GM23338 (cell line): ENCODE results near the gene LBX1. TPM values are rescaled to one million over a fixed set of nuclear protein-coding genes. Genes with fewer than 3 reads are reported as not detected.
A peak's percentile ranks its signal among the peaks of the same experiment; 100 is the strongest.

Experiments
- ATAC-seq: fragments of 200-7000 bp; cut with Tn5 transposase; 3 replicates; pipeline ENCODE4 v1.9.1; 2020
- DNase-seq: peaks from one replicate; pipeline ENCODE4 v3.0.0-alpha.2; 2015; ENCODE audit warnings: low spot score
- H2AFZ ChIP-seq: fragments of 200-600 bp; sonication (generic); 2 replicates; pipeline ENCODE4 v1.8.0; 2016; ENCODE audit warnings: antibody characterized with exemption, mild to moderate bottlenecking, moderate library complexity
- H3F3A ChIP-seq: fragments of 200-600 bp; sonication (generic); replicated peaks from 2 replicates; pipeline ENCODE4 v1.8.0; 2017; ENCODE audit warnings: antibody characterized with exemption, mixed run types, low read depth
- H3K27ac ChIP-seq: fragments of 200-600 bp; sonication (generic); 2 replicates; pipeline ENCODE4 v1.6.1; 2016; ENCODE audit warnings: low read depth
- H3K27me3 ChIP-seq: fragments of 200-600 bp; sonication (generic); 2 replicates; pipeline ENCODE4 v1.8.0; 2016; ENCODE audit warnings: mild to moderate bottlenecking, mixed run types, moderate library complexity; ENCODE audit not compliant: insufficient read depth
- H3K36me3 ChIP-seq: fragments of 200-600 bp; sonication (generic); 2 replicates; pipeline ENCODE4 v1.8.0; 2016; ENCODE audit warnings: mild to moderate bottlenecking; ENCODE audit not compliant: insufficient read depth
- H3K4me1 ChIP-seq: fragments of 200-600 bp; sonication (generic); 2 replicates; pipeline ENCODE4 v1.8.0; 2016; ENCODE audit warnings: mild to moderate bottlenecking, moderate library complexity; ENCODE audit not compliant: insufficient read depth
- H3K4me2 ChIP-seq: fragments of 200-600 bp; sonication (generic); 2 replicates; pipeline ENCODE4 v1.7.1; 2017; ENCODE audit warnings: mixed run types
- H3K4me3 ChIP-seq: fragments of 200-600 bp; sonication (generic); 2 replicates; pipeline ENCODE4 v1.6.1; 2016; ENCODE audit warnings: mixed run types
- H3K79me2 ChIP-seq: fragments of 200-600 bp; sonication (generic); replicated peaks from 2 replicates; pipeline ENCODE4 v1.8.0; 2017; ENCODE audit warnings: mild to moderate bottlenecking; ENCODE audit not compliant: insufficient read depth
- H3K9me2 ChIP-seq: fragments of 200-600 bp; sonication (generic); 2 replicates; pipeline ENCODE4 v1.8.0; 2017; ENCODE audit not compliant: insufficient read depth
- H4K20me1 ChIP-seq: fragments of 200-600 bp; sonication (generic); replicated peaks from 2 replicates; pipeline ENCODE4 v1.8.0; 2017; ENCODE audit warnings: mild to moderate bottlenecking; ENCODE audit not compliant: insufficient read depth
- H3K27ac Mint-ChIP-seq: 2 replicates; pipeline ENCODE4 v1.8.0; 2020; ENCODE audit warnings: inconsistent platforms, mild to moderate bottlenecking, moderate library complexity, mixed read lengths
- H3K27me3 Mint-ChIP-seq: 3 replicates; pipeline ENCODE4 v1.8.0; 2022; ENCODE audit warnings: low read depth, mild to moderate bottlenecking, moderate library complexity, mixed read lengths, inconsistent platforms; ENCODE audit not compliant: insufficient read depth, poor library complexity
- H3K36me3 Mint-ChIP-seq: 3 replicates; pipeline ENCODE4 v1.8.0; 2021; ENCODE audit warnings: low read depth, mild to moderate bottlenecking, inconsistent platforms, moderate library complexity, mixed read lengths
- H3K4me1 Mint-ChIP-seq: 3 replicates; pipeline ENCODE4 v1.8.0; 2020; ENCODE audit warnings: mild to moderate bottlenecking, inconsistent platforms, mixed read lengths
- H3K4me3 Mint-ChIP-seq: 3 replicates; pipeline ENCODE4 v1.8.0; 2021; ENCODE audit warnings: moderate library complexity, mild to moderate bottlenecking, inconsistent platforms, mixed read lengths
- H3K9me3 Mint-ChIP-seq: 3 replicates; pipeline ENCODE4 v1.8.0; 2020; ENCODE audit warnings: moderate library complexity, mild to moderate bottlenecking, inconsistent platforms, mixed read lengths
- CREB1 ChIP-seq: fragments of 250-450 bp; sonication (Bioruptor Pico); IDR thresholded peaks from 2 replicates; pipeline ENCODE4 v1.5.0; 2020; ENCODE audit warnings: low read depth, mild to moderate bottlenecking, moderate library complexity
- CTCF ChIP-seq, 2 experiments: fragments of 200-600 bp in 1 of 2; sonication (generic) in 1 of 2; conservative IDR thresholded peaks; 2 replicates each; pipeline versions ENCODE4 v1.5.1 to v1.6.1; 2016 to 2017; ENCODE audit warnings: antibody characterized with exemption in 2 of 2, low read depth in 2 of 2, mild to moderate bottlenecking in 2 of 2, moderate library complexity in 1 of 2
- EZH2 ChIP-seq: fragments of 200-600 bp; sonication (generic); IDR thresholded peaks from one replicate; pipeline ENCODE4 v1.8.0; 2017; ENCODE audit warnings: antibody characterized with exemption, mild to moderate bottlenecking, low read depth; ENCODE audit not compliant: unreplicated experiment
- EZH2phosphoT487 ChIP-seq: fragments of 200-600 bp; sonication (generic); IDR thresholded peaks from one replicate; pipeline ENCODE4 v1.8.1; 2018; ENCODE audit warnings: antibody characterized with exemption; ENCODE audit not compliant: unreplicated experiment
- POLR2AphosphoS5 ChIP-seq: IDR thresholded peaks from 2 replicates; pipeline ENCODE4 v1.6.1; 2016; ENCODE audit warnings: antibody characterized with exemption, low read depth
- ZNF114 ChIP-seq: fragments of 250-450 bp; sonication (Bioruptor Pico); IDR thresholded peaks from 2 replicates; pipeline ENCODE4 v1.5.0; 2020; ENCODE audit warnings: mild to moderate bottlenecking, moderate library complexity
- ZNF331 ChIP-seq: fragments of 250-450 bp; sonication (Bioruptor Pico); IDR thresholded peaks from 2 replicates; pipeline ENCODE4 v1.5.0; 2020; ENCODE audit warnings: low read depth, mild to moderate bottlenecking, moderate library complexity
- ZNF462 ChIP-seq: fragments of 250-450 bp; sonication (Bioruptor Pico); IDR thresholded peaks from 2 replicates; pipeline ENCODE4 v1.5.0; 2020; ENCODE audit warnings: mild to moderate bottlenecking, moderate library complexity
- polyA plus RNA-seq: library from polyadenylated mRNA; unstranded; fragments of >200 nt; fragmentation: Nextera tagmentation; extraction: Ambion mirVana; gene quantifications from 2 replicates; pipeline ENCODE4 v1.2.1, GENCODE V29; 2016
- total RNA-seq: library from RNA; depleted of rRNA; stranded (reverse); fragments of >200 nt; shearing (Covaris generic); gene quantifications from 2 replicates; pipeline ENCODE4 v1.2.3, GENCODE V29; 2014

Gene LBX1
- total and polyA plus RNA-seq, 2 experiments from 2014 or later = not detected

GRCh38 chr10:101215397-101216206 lies 13.7 kb downstream of the LBX1 start:
- H3K27me3 ChIP-seq = peaks cover 97% of the 10 kb centered on the region
- no peaks in the 10 kb centered on the region for H3K9me2 ChIP-seq
- H3K79me2 ChIP-seq = no peaks in the 10 kb centered on the region
- no peaks in the 10 kb centered on the region for H3K36me3 ChIP-seq
- H3K27me3 Mint-ChIP-seq = peaks cover 93% of the 10 kb centered on the region
- H3K4me2 ChIP-seq = peak overlapping the region; percentile 76
- H3K27ac ChIP-seq = no peak overlapping the region
- no peak overlapping the region for H3K27ac Mint-ChIP-seq
- H3K36me3 Mint-ChIP-seq = no peaks in the 10 kb centered on the region; the same call in 2 of the 3 replicates
- peak overlapping the region; percentile 62 for H3K4me3 Mint-ChIP-seq
- peak; percentile 58 for TF ChIP-seq EZH2
- no peak for TF ChIP-seq ZNF114 (CRISPR knock-in tag)
- TF ChIP-seq EZH2phosphoT487 = peak; percentile 29
- H3F3A ChIP-seq = 0 out of 2 replicates have a peak, but pooled peaks cover 5% of the 10 kb centered on the region
- H3K9me3 Mint-ChIP-seq = no peaks in the 10 kb centered on the region
- peaks cover 33% of the 10 kb centered on the region for H4K20me1 ChIP-seq
- H3K4me1 ChIP-seq = peaks cover 24% of the 10 kb centered on the region
- H3K4me1 Mint-ChIP-seq = peaks cover 22% of the 10 kb centered on the region
- ATAC-seq (peak; percentile 4), DNase-seq (peak; percentile 68)
- H2AFZ ChIP-seq = no peak overlapping the region
- peak overlapping the region; percentile 49 for H3K4me3 ChIP-seq

GRCh38 chr10:101214446-101215396 lies 14.5 kb downstream of the LBX1 start:
- Mint-ChIP-seq H3K27me3 (peaks cover 87% of the 10 kb centered on the region), H3K36me3 (no peaks in the 10 kb centered on the region; the same call in 2 of the 3 replicates), H3K27ac (no peak overlapping the region), H3K4me3 (peak overlapping the region; percentile 73), H3K4me1 (peaks cover 21% of the 10 kb centered on the region), H3K9me3 (no peaks in the 10 kb centered on the region)
- no peak overlapping the region for H3K27ac ChIP-seq
- ATAC-seq (peak; percentile 71), DNase-seq (peak; percentile 96)
- 0 out of 2 replicates have a peak, but pooled peaks cover 5% of the 10 kb centered on the region for H3F3A ChIP-seq
- H3K4me2 ChIP-seq = peak overlapping the region; percentile 90
- peaks cover 93% of the 10 kb centered on the region for H3K27me3 ChIP-seq
- H3K79me2 ChIP-seq = no peaks in the 10 kb centered on the region
- no peaks in the 10 kb centered on the region for H3K36me3 ChIP-seq
- H3K9me2 ChIP-seq = no peaks in the 10 kb centered on the region
- H3K4me1 ChIP-seq = peaks cover 24% of the 10 kb centered on the region
- H3K4me3 ChIP-seq = peak overlapping the region; percentile 56
- no peak overlapping the region for H2AFZ ChIP-seq
- H4K20me1 ChIP-seq = peaks cover 29% of the 10 kb centered on the region
- TF ChIP-seq CTCF (conservative IDR thresholded peaks at IDR 0.05; ENCODE audit: low read depth in 2 of 2) (peak; percentile 85 to 96), ZNF462 (CRISPR knock-in tag) (no peak), CREB1 (CRISPR knock-in tag) (peak; percentile 68), EZH2phosphoT487 (no peak), ZNF114 (CRISPR knock-in tag) (no peak), ZNF331 (CRISPR knock-in tag) (no peak), POLR2AphosphoS5 (no peak)
